Nephron (organoid): ENCODE data around the gene TRPV6.

ENCODE experiments used
- H3K27ac Mint-ChIP-seq, 3 experiments: 2 replicates each; pipeline ENCODE4 v1.8.0; 2020; ENCODE audit warnings: mixed read lengths in 3 of 3, mild to moderate bottlenecking in 2 of 3, moderate library complexity in 1 of 3
- H3K27me3 Mint-ChIP-seq: 2 replicates; pipeline ENCODE4 v1.8.0; 2021; ENCODE audit warnings: low read depth, mild to moderate bottlenecking, moderate library complexity, mixed read lengths
- H3K36me3 Mint-ChIP-seq: 2 replicates; pipeline ENCODE4 v1.8.0; 2020; ENCODE audit warnings: low read depth, mixed read lengths
- H3K4me1 Mint-ChIP-seq: 2 replicates; pipeline ENCODE4 v1.8.0; 2020; ENCODE audit warnings: mixed read lengths
- H3K4me3 Mint-ChIP-seq, 3 experiments: 2 replicates each; pipeline ENCODE4 v1.8.0; 2020; ENCODE audit warnings: mild to moderate bottlenecking in 3 of 3, mixed read lengths in 3 of 3, moderate library complexity in 2 of 3
- H3K9me3 Mint-ChIP-seq: 2 replicates; pipeline ENCODE4 v1.8.0; 2020; ENCODE audit warnings: mixed read lengths
- CTCF ChIP-seq, 3 experiments: fragments of 200-600 bp; sonication (generic); IDR thresholded peaks; one replicate each; pipeline ENCODE4 v1.5.0; 2021; ENCODE audit warnings: antibody characterized with exemption in 3 of 3; ENCODE audit not compliant: unreplicated experiment in 3 of 3

Gene TRPV6

GRCh38 chr7:142855756-142856564, 29.6 kb downstream of the TRPV6 start:
- no peak for TF ChIP-seq CTCF (IDR thresholded peaks at IDR 0.05; ENCODE audit: unreplicated experiment in 3 of 3)
- Mint-ChIP-seq H3K36me3 (no peaks in the 10 kb centered on the region), H3K9me3 (no peaks in the 10 kb centered on the region), H3K4me1 (peaks cover 14% of the 10 kb centered on the region), H3K27ac (peak overlapping the region; percentile 16 to 62 (median 40)), H3K27me3 (peaks cover 10% of the 10 kb centered on the region), H3K4me3 (peak overlapping the region; percentile 80 to 86 (median 83))

GRCh38 chr7:142855114-142855743, 30.3 kb downstream of the TRPV6 start:
- peak overlapping the region in 2 of 3 experiments; percentile 40 to 62 for H3K27ac Mint-ChIP-seq

GRCh38 chr7:142854372-142855113, 31.0 kb downstream of the TRPV6 start, which contains the start of gene EPHB6:
Gene EPHB6, plus strand, starts transcription at chr7:142855076. Its CDS starts 8,152 bp downstream, at chr7:142863228.
- peak within 1 kb of the TSS; percentile 61 to 89 (median 88) for H3K27ac Mint-ChIP-seq
- TF ChIP-seq CTCF (IDR thresholded peaks at IDR 0.05; ENCODE audit: unreplicated experiment in 3 of 3), result no peak
- H3K36me3 Mint-ChIP-seq, result no peaks in the 10 kb centered on the region
- no peaks in the 10 kb centered on the region for H3K9me3 Mint-ChIP-seq
- H3K27me3 Mint-ChIP-seq, result peaks cover 10% of the 10 kb centered on the region
- peak within 1 kb of the TSS; percentile 94 to 97 (median 95) for H3K4me3 Mint-ChIP-seq
- H3K4me1 Mint-ChIP-seq, result peaks cover 9% of the 10 kb centered on the region

More at GRCh38 chr7:142855114-142855743, 30.3 kb downstream of the TRPV6 start:
- no peaks in the 10 kb centered on the region for H3K36me3 Mint-ChIP-seq
- peak in 2 of 3 experiments; percentile 7 to 27 for TF ChIP-seq CTCF (IDR thresholded peaks at IDR 0.05; ENCODE audit: unreplicated experiment in 3 of 3)
- peak overlapping the region; percentile 80 to 86 (median 83) for H3K4me3 Mint-ChIP-seq
- peaks cover 14% of the 10 kb centered on the region for H3K4me1 Mint-ChIP-seq
- peaks cover 10% of the 10 kb centered on the region for H3K27me3 Mint-ChIP-seq
- no peaks in the 10 kb centered on the region for H3K9me3 Mint-ChIP-seq

GRCh38 chr7:142853739-142854371, 31.7 kb downstream of the TRPV6 start:
- Mint-ChIP-seq H3K36me3 (no peaks in the 10 kb centered on the region), H3K27ac (peak overlapping the region; percentile 61 to 89 (median 88)), H3K27me3 (peaks cover 10% of the 10 kb centered on the region), H3K4me1 (peaks cover 9% of the 10 kb centered on the region), H3K9me3 (no peaks in the 10 kb centered on the region), H3K4me3 (peak overlapping the region; percentile 94 to 97 (median 95))
- TF ChIP-seq CTCF (IDR thresholded peaks at IDR 0.05; ENCODE audit: unreplicated experiment in 3 of 3), result peak; percentile 85 to 87 (median 85)

GRCh38 chr7:142851919-142852318, 33.6 kb downstream of the TRPV6 start:
- H3K9me3 Mint-ChIP-seq, result no peaks in the 10 kb centered on the region
- TF ChIP-seq CTCF (IDR thresholded peaks at IDR 0.05; ENCODE audit: unreplicated experiment in 3 of 3), result no peak
- H3K4me3 Mint-ChIP-seq, result peak overlapping the region; percentile 17 to 41 (median 36)
- H3K27ac Mint-ChIP-seq, result no peak overlapping the region
- H3K27me3 Mint-ChIP-seq, result peaks cover 9% of the 10 kb centered on the region
- peaks cover 7% of the 10 kb centered on the region for H3K4me1 Mint-ChIP-seq
- no peaks in the 10 kb centered on the region for H3K36me3 Mint-ChIP-seq
